CD14-positive monocyte (primary cell): ENCODE results near the gene TNPO1. TPM values are rescaled to one million over a fixed set of nuclear protein-coding genes. Genes with fewer than 3 reads are reported as not detected.

Source experiments
- DNase-seq, 3 donors: peaks; one replicate each; pipeline ENCODE4 v3.0.0-alpha.2; 2011 to 2022
- H2AFZ ChIP-seq: 2 replicates; pipeline ENCODE4 v1.6.0; 2012; ENCODE audit warnings: mild to moderate bottlenecking, low read depth, low read length, inconsistent platforms; ENCODE audit not compliant: insufficient read depth, poor library complexity, severe bottlenecking
- H3K27ac ChIP-seq, 2 donors: 1 replicate in 1 of 2; 2 replicates in 1 of 2; pipeline ENCODE4 v1.5.1; 2012 to 2013; ENCODE audit warnings: low read length in 2 of 2, control low read depth in 1 of 2, inconsistent platforms in 1 of 2, low read depth in 1 of 2, mild to moderate bottlenecking in 1 of 2
- H3K27me3 ChIP-seq, 2 donors: one replicate each; pipeline versions ENCODE4 v1.6.0 to v1.6.1; 2011 to 2013; ENCODE audit warnings: low read length in 2 of 2; ENCODE audit not compliant: control insufficient read depth in 2 of 2, insufficient read depth in 2 of 2
- H3K36me3 ChIP-seq, 2 donors: replicated peaks in 1 of 2; 1 replicate in 1 of 2; 2 replicates in 1 of 2; pipeline versions ENCODE4 v1.5.1 to v1.6.1; 2012 to 2013; ENCODE audit warnings: low read length in 2 of 2, control low read depth in 1 of 2, inconsistent platforms in 1 of 2, mild to moderate bottlenecking in 1 of 2; ENCODE audit not compliant: insufficient read depth in 2 of 2, control insufficient read depth in 1 of 2
- H3K4me1 ChIP-seq, 2 donors: 1 replicate in 1 of 2; 2 replicates in 1 of 2; pipeline versions ENCODE4 v1.5.1 to v1.6.1; 2012 to 2013; ENCODE audit warnings: low read length in 2 of 2, control low read depth in 1 of 2, inconsistent platforms in 1 of 2, mild to moderate bottlenecking in 1 of 2, moderate library complexity in 1 of 2; ENCODE audit not compliant: insufficient read depth in 2 of 2, control insufficient read depth in 1 of 2
- H3K4me2 ChIP-seq: replicated peaks from 2 replicates; pipeline ENCODE3; 2012; ENCODE audit warnings: low read length, moderate library complexity, mild to moderate bottlenecking; ENCODE audit not compliant: poor library complexity, severe bottlenecking; ENCODE audit errors: extremely low read depth
- H3K4me3 ChIP-seq, 3 experiments: fragments of 200-600 bp in 1 of 3; sonication (generic) in 1 of 3; replicated peaks in 1 of 3; 1 replicate in 2 of 3; 2 replicates in 1 of 3; pipeline ENCODE4 v1.5.1; 2011 to 2013; ENCODE audit warnings: low read length in 3 of 3, mild to moderate bottlenecking in 3 of 3, control low read depth in 2 of 3, low read depth in 2 of 3, inconsistent platforms in 1 of 3, moderate library complexity in 1 of 3
- H3K79me2 ChIP-seq: 2 replicates; pipeline ENCODE4 v1.6.0; 2012; ENCODE audit warnings: mild to moderate bottlenecking, control low read depth, inconsistent platforms, low read length, moderate library complexity; ENCODE audit not compliant: insufficient read depth
- H3K9ac ChIP-seq: 2 replicates; pipeline ENCODE4 v1.6.0; 2017; ENCODE audit warnings: low read length, mild to moderate bottlenecking; ENCODE audit not compliant: insufficient read depth, poor library complexity, severe bottlenecking
- H3K9me3 ChIP-seq, 2 donors: replicated peaks in 1 of 2; 1 replicate in 1 of 2; 2 replicates in 1 of 2; pipeline versions ENCODE4 v1.5.1 to v1.6.1; 2012 to 2013; ENCODE audit warnings: low read length in 2 of 2, control low read depth in 1 of 2; ENCODE audit not compliant: control insufficient read depth in 1 of 2, insufficient read depth in 1 of 2
- H4K20me1 ChIP-seq: 2 replicates; pipeline ENCODE4 v1.6.0; 2012; ENCODE audit warnings: mild to moderate bottlenecking, low read length, control low read depth, moderate library complexity; ENCODE audit not compliant: insufficient read depth
- H3K27ac Mint-ChIP-seq, 7 donors: one replicate each; pipeline ENCODE4 v1.8.0; 2020; ENCODE audit warnings: mild to moderate bottlenecking in 7 of 7, mixed read lengths in 7 of 7, moderate library complexity in 6 of 7, inconsistent platforms in 2 of 7
- H3K27me3 Mint-ChIP-seq, 3 donors: one replicate each; pipeline ENCODE4 v1.8.0; 2021 to 2022; ENCODE audit warnings: low read depth in 3 of 3, mild to moderate bottlenecking in 3 of 3, mixed read lengths in 3 of 3, moderate library complexity in 3 of 3, inconsistent platforms in 1 of 3
- H3K36me3 Mint-ChIP-seq, 2 donors: one replicate each; pipeline ENCODE4 v1.8.0; 2020; ENCODE audit warnings: mixed read lengths in 2 of 2, inconsistent platforms in 1 of 2, mild to moderate bottlenecking in 1 of 2
- H3K4me1 Mint-ChIP-seq: one replicate; pipeline ENCODE4 v1.8.0; 2020; ENCODE audit warnings: mild to moderate bottlenecking, mixed read lengths
- H3K4me3 Mint-ChIP-seq, 2 donors: one replicate each; pipeline ENCODE4 v1.8.0; 2020; ENCODE audit warnings: mild to moderate bottlenecking in 2 of 2, mixed read lengths in 2 of 2, moderate library complexity in 1 of 2
- H3K9me3 Mint-ChIP-seq, 7 donors: one replicate each; pipeline ENCODE4 v1.8.0; 2020 to 2022; ENCODE audit warnings: mixed read lengths in 7 of 7, mild to moderate bottlenecking in 6 of 7, moderate library complexity in 6 of 7, inconsistent platforms in 2 of 7
- WGBS: methylation state at CpG from one replicate; pipeline ENCODE4 v1.1.5; 2013; ENCODE audit warnings: missing lambda C conversion rate; ENCODE audit not compliant: insufficient coverage; 5-methylcytosine and 5-hydroxymethylcytosine counted together
- intact Hi-C, 2 donors: fragments of 100-400 bp; cut with micrococcal nuclease; formaldehyde crosslinking; loops; one replicate each; pipeline versions ENCODE4 v1.15.0 to v1.15.1; 2023
- polyA plus RNA-seq, 3 donors: library from polyadenylated mRNA; depleted of rRNA in 1 of 3; unstranded in 2 of 3; stranded (reverse) in 1 of 3; fragments of 300-500 nt in 2 of 3; fragments of >200 nt in 1 of 3; fragmentation: Illumina TruSeq in 2 of 3; gene quantifications; 1 replicate in 2 of 3; 2 replicates in 1 of 3; pipeline ENCODE4 v1.2.3, GENCODE V29; 2012 to 2021
- TF ChIP-seq, protein P1 (sequence below): fragments of 200-600 bp; IDR thresholded peaks from one replicate; pipeline ENCODE4 v1.8.0; 2022; ENCODE audit warnings: antibody characterized with exemption, mild to moderate bottlenecking

The TNPO1 gene
- polyA plus RNA-seq, 3 donors = 9.3 to 28.1 (median 26.3) TPM

DNA sequence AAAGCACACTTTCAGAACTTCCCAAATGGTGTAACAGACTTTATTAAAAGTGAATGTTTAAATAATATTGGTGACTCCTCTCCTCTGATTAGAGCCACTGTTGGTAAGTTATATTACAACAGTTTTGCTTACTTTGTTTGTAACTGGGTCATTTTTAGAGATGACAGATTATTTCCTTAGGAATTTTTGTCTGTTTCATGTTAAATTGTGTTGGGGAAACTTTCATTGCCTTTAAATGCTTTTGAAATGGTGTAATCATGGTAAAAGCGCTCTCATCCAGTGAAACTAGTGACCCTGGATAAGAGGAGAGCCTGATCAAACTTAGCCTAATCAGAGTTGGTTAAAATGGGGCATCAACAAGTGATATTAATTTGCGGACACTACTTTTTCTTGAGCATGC is 39.4 kb downstream of the TNPO1 start:
- no peak for DNase-seq
- 94% methylated on average over 1 of the region's 2 CpGs for WGBS
- intact Hi-C loops = no loop called here
- Histone ChIP-seq H3K27ac (peak overlapping the region in 1 of 2 donors; percentile 46), H3K9ac (no peak overlapping the region), H2AFZ (no peak overlapping the region), H3K4me3 (no peak overlapping the region), H4K20me1 (peaks cover 92% of the 10 kb centered on the region), H3K4me2 (no peak overlapping the region), H3K79me2 (peaks cover 96% of the 10 kb centered on the region), H3K36me3 (peaks cover 68 to 92% of the 10 kb centered on the region in 2 donors), H3K9me3 (no peaks in the 10 kb centered on the region), H3K4me1 (peaks cover 0 to 5% of the 10 kb centered on the region in 2 donors), H3K27me3 (no peaks in the 10 kb centered on the region)
- peak overlapping the region in 3 of 7 donors; percentile 16 to 37 (median 33) for H3K27ac Mint-ChIP-seq
- TF ChIP-seq, protein P1, sequence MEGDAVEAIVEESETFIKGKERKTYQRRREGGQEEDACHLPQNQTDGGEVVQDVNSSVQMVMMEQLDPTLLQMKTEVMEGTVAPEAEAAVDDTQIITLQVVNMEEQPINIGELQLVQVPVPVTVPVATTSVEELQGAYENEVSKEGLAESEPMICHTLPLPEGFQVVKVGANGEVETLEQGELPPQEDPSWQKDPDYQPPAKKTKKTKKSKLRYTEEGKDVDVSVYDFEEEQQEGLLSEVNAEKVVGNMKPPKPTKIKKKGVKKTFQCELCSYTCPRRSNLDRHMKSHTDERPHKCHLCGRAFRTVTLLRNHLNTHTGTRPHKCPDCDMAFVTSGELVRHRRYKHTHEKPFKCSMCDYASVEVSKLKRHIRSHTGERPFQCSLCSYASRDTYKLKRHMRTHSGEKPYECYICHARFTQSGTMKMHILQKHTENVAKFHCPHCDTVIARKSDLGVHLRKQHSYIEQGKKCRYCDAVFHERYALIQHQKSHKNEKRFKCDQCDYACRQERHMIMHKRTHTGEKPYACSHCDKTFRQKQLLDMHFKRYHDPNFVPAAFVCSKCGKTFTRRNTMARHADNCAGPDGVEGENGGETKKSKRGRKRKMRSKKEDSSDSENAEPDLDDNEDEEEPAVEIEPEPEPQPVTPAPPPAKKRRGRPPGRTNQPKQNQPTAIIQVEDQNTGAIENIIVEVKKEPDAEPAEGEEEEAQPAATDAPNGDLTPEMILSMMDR = no peak
- peaks cover 0 to 1% (median 0%) of the 10 kb centered on the region in 3 donors for H3K27me3 Mint-ChIP-seq
- H3K4me3 Mint-ChIP-seq = no peak overlapping the region
- peaks cover 13% of the 10 kb centered on the region for H3K4me1 Mint-ChIP-seq
- peaks cover 0 to 2% (median 0%) of the 10 kb centered on the region in 7 donors for H3K9me3 Mint-ChIP-seq
- H3K36me3 Mint-ChIP-seq = peaks cover 49 to 75% of the 10 kb centered on the region in 2 donors

DNA sequence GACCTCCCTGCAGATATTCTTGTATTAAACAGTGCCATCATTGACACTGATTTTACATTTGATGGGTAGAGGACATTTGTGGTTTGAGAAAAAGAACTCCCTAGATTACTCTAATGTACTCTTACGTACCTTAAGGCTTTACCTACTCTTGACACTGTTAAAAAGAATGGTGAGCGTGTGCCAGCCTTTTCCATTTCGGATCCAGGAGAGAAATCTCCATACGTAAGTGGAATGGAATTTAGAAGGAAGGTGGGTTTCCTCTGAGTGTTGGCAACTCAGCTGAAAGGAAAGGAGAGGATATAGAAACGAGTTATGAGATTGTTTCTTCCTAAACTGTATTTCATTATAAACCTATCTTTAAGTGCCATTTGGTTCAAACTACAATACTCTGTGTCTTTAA is 40.9 kb downstream of the TNPO1 start:
- peaks cover 62 to 85% of the 10 kb centered on the region in 2 donors for H3K36me3 Mint-ChIP-seq
- H3K27me3 ChIP-seq = no peaks in the 10 kb centered on the region
- peaks cover 78 to 95% of the 10 kb centered on the region in 2 donors for H3K36me3 ChIP-seq
- H3K9ac ChIP-seq = no peak overlapping the region
- intact Hi-C loops = no loop called here
- peaks cover 0 to 2% (median 0%) of the 10 kb centered on the region in 7 donors for H3K9me3 Mint-ChIP-seq
- H3K4me3 Mint-ChIP-seq = no peak overlapping the region
- no peak for DNase-seq
- H3K27me3 Mint-ChIP-seq = peaks cover 0 to 1% (median 0%) of the 10 kb centered on the region in 3 donors
- H3K4me1 Mint-ChIP-seq = peaks cover 7% of the 10 kb centered on the region
- no peaks in the 10 kb centered on the region for H3K9me3 ChIP-seq
- no CpG with 5 or more reads among the region's 5 CpGs for WGBS
- TF ChIP-seq, protein P1 = no peak
- H3K27ac ChIP-seq = peak overlapping the region in 1 of 2 donors; percentile 39
- H3K27ac Mint-ChIP-seq = peak overlapping the region in 1 of 7 donors; percentile 30
- H4K20me1 ChIP-seq = peaks cover 92% of the 10 kb centered on the region
- no peak overlapping the region for H2AFZ ChIP-seq
- no peak overlapping the region for H3K4me3 ChIP-seq
- H3K4me2 ChIP-seq = no peak overlapping the region
- H3K4me1 ChIP-seq = no peaks in the 10 kb centered on the region
- peaks cover 93% of the 10 kb centered on the region for H3K79me2 ChIP-seq
